Liver (tissue), 9 donors: ENCODE measurements around the gene CUBN. TPM values are rescaled to one million over a fixed set of nuclear protein-coding genes. Genes with fewer than 3 reads are reported as not detected.

Source experiments
- DNase-seq: peaks from one replicate; pipeline ENCODE4 v3.0.0-alpha.2; 2017; ENCODE audit warnings: low spot score
- H3K27ac ChIP-seq, 2 donors: one replicate each; pipeline ENCODE4 v1.7.0; 2013; ENCODE audit warnings: inconsistent platforms in 2 of 2, low read length in 2 of 2, control low read depth in 1 of 2, low read depth in 1 of 2, mild to moderate bottlenecking in 1 of 2
- H3K27me3 ChIP-seq, 4 donors: one replicate each; pipeline versions ENCODE4 v1.6.1 to v1.7.0; 2013; ENCODE audit warnings: low read length in 3 of 4, inconsistent platforms in 1 of 4, mild to moderate bottlenecking in 1 of 4, moderate library complexity in 1 of 4; ENCODE audit not compliant: control insufficient read depth in 4 of 4, insufficient read depth in 4 of 4
- H3K36me3 ChIP-seq, 4 donors: one replicate each; pipeline versions ENCODE4 v1.6.1 to v1.7.0; 2013; ENCODE audit warnings: low read length in 3 of 4, mild to moderate bottlenecking in 3 of 4, low read depth in 1 of 4, moderate library complexity in 1 of 4; ENCODE audit not compliant: control insufficient read depth in 4 of 4, insufficient read depth in 3 of 4
- H3K4me1 ChIP-seq, 4 donors: one replicate each; pipeline versions ENCODE4 v1.6.1 to v1.7.0; 2013; ENCODE audit warnings: low read length in 3 of 4, mild to moderate bottlenecking in 3 of 4, moderate library complexity in 1 of 4; ENCODE audit not compliant: control insufficient read depth in 4 of 4, insufficient read depth in 4 of 4
- H3K4me3 ChIP-seq, 3 donors: one replicate each; pipeline versions ENCODE4 v1.6.1 to v1.7.0; 2013; ENCODE audit warnings: low read length in 3 of 3, control low read depth in 1 of 3, low read depth in 1 of 3, mild to moderate bottlenecking in 1 of 3
- H3K9ac ChIP-seq, 2 donors: one replicate each; pipeline ENCODE4 v1.7.0; 2013; ENCODE audit warnings: low read length in 2 of 2, mild to moderate bottlenecking in 2 of 2, moderate library complexity in 2 of 2, control low read depth in 1 of 2, low read depth in 1 of 2
- H3K9me3 ChIP-seq, 4 donors: one replicate each; pipeline versions ENCODE4 v1.6.1 to v1.7.0; 2013; ENCODE audit warnings: low read length in 3 of 4; ENCODE audit not compliant: control insufficient read depth in 4 of 4
- CTCF ChIP-seq: fragments of 150-350 bp; IDR thresholded peaks from 2 replicates; pipeline ENCODE4 v1.5.1; 2017; ENCODE audit warnings: improper control_type of control experiment, low read depth, low read length; ENCODE audit not compliant: missing input control
- EGR1 ChIP-seq, 2 donors: IDR thresholded peaks; 2 replicates each; pipeline ENCODE4 v1.6.1; 2016 to 2018; ENCODE audit warnings: antibody characterized with exemption in 2 of 2, low read depth in 2 of 2
- FOXA1 ChIP-seq: IDR thresholded peaks from 2 replicates; pipeline ENCODE4 v1.6.1; 2016; ENCODE audit warnings: antibody characterized with exemption
- FOXA2 ChIP-seq: IDR thresholded peaks from 2 replicates; pipeline ENCODE4 v1.6.1; 2016; ENCODE audit warnings: antibody characterized with exemption
- GABPA ChIP-seq, 2 donors: IDR thresholded peaks in 1 of 2; conservative IDR thresholded peaks in 1 of 2; 2 replicates each; pipeline ENCODE4 v1.6.1; 2016; ENCODE audit warnings: antibody characterized with exemption in 2 of 2, mild to moderate bottlenecking in 1 of 2, moderate library complexity in 1 of 2
- HNF4A ChIP-seq, 2 donors: conservative IDR thresholded peaks; 2 replicates each; pipeline ENCODE4 v1.6.1; 2016; ENCODE audit warnings: antibody characterized with exemption in 2 of 2, mild to moderate bottlenecking in 2 of 2
- HNF4G ChIP-seq: IDR thresholded peaks from 2 replicates; pipeline ENCODE4 v1.6.1; 2016; ENCODE audit warnings: antibody characterized with exemption
- MAX ChIP-seq: IDR thresholded peaks from 2 replicates; pipeline ENCODE4 v1.6.1; 2016; ENCODE audit warnings: antibody characterized with exemption
- NR2F2 ChIP-seq: IDR thresholded peaks from 2 replicates; pipeline ENCODE4 v1.6.1; 2016; ENCODE audit warnings: antibody characterized with exemption
- RAD21 ChIP-seq, 2 donors: IDR thresholded peaks; 2 replicates each; pipeline ENCODE4 v1.6.1; 2016; ENCODE audit warnings: antibody characterized with exemption in 2 of 2, mild to moderate bottlenecking in 2 of 2
- REST ChIP-seq: IDR thresholded peaks from 2 replicates; pipeline ENCODE4 v1.6.1; 2016; ENCODE audit warnings: antibody characterized with exemption, mild to moderate bottlenecking
- RXRA ChIP-seq, 2 donors: IDR thresholded peaks; 2 replicates each; pipeline ENCODE4 v1.6.1; 2017 to 2018; ENCODE audit warnings: antibody characterized with exemption in 2 of 2, mild to moderate bottlenecking in 1 of 2
- SP1 ChIP-seq: IDR thresholded peaks from 2 replicates; pipeline ENCODE4 v1.6.1; 2018; ENCODE audit warnings: antibody characterized with exemption, mild to moderate bottlenecking
- TAF1 ChIP-seq: conservative IDR thresholded peaks from 2 replicates; pipeline ENCODE4 v1.6.1; 2016; ENCODE audit warnings: antibody characterized with exemption, mild to moderate bottlenecking
- WGBS: extraction: QIAGEN DNeasy Blood & Tissue Kit; methylation state at CpG from one replicate; pipeline ENCODE4 v1.1.7; 2013; 5-methylcytosine and 5-hydroxymethylcytosine counted together
- polyA plus RNA-seq, 2 donors: library from polyadenylated mRNA; stranded (reverse) in 1 of 2; unstranded in 1 of 2; fragments of 200-250 nt in 1 of 2; fragments of >200 nt in 1 of 2; fragmentation: Nextera tagmentation in 1 of 2; extraction: Ambion mirVana in 1 of 2; gene quantifications; one replicate each; pipeline versions ENCODE4 v1.2.1 to v1.2.3, GENCODE V29; 2013 to 2015
- total RNA-seq, 2 donors: library from RNA; depleted of rRNA; stranded (reverse); fragments of >200 nt; gene quantifications; one replicate each; pipeline ENCODE4 v1.2.3, GENCODE V29; 2014
- donor health status: healthy.
- donor health status: healthy.
- donor health status: healthy.
- donor health status: healthy.
- donor health status: healthy.

The CUBN gene
- total and polyA plus RNA-seq, 4 donors = 0.01 to 0.67 (median 0.30) TPM

- Histone ChIP-seq H3K27me3 (no peaks in the 10 kb centered on the region), H3K4me1 (no peaks in the 10 kb centered on the region), H3K27ac (no peak overlapping the region), H3K4me3 (no peak overlapping the region), H3K9me3 (no peaks in the 10 kb centered on the region), H3K9ac (no peak overlapping the region), H3K36me3 (no peaks in the 10 kb centered on the region)
- TF ChIP-seq HNF4A (conservative IDR thresholded peaks at IDR 0.05) (no peak), HNF4G (no peak), NR2F2 (no peak), TAF1 (no peak), RAD21 (IDR thresholded peaks at IDR 0.05) (no peak), EGR1 (IDR thresholded peaks at IDR 0.05; ENCODE audit: low read depth in 2 of 2) (no peak)
- 90% methylated on average over 2 of the region's 2 CpGs for WGBS
- DNase-seq = no peak
Measured at GRCh38 chr10:17077890-17078289, 51.7 kb downstream of the CUBN start.

- TF ChIP-seq MAX = no peak
- TF ChIP-seq EGR1 (IDR thresholded peaks at IDR 0.05; ENCODE audit: low read depth in 2 of 2) = no peak
- no peak for TF ChIP-seq SP1
- TF ChIP-seq RAD21 (IDR thresholded peaks at IDR 0.05) = no peak
- TF ChIP-seq HNF4A (conservative IDR thresholded peaks at IDR 0.05) = no peak
- no peak for TF ChIP-seq GABPA (IDR thresholded peaks at IDR 0.05 in 1 of 2, conservative IDR thresholded peaks at IDR 0.05 in 1 of 2)
- TF ChIP-seq HNF4G = no peak
- no peak for TF ChIP-seq NR2F2
- TF ChIP-seq FOXA2 = no peak
- no peak for TF ChIP-seq RXRA (IDR thresholded peaks at IDR 0.05)
- WGBS = 94% methylated on average over 5 of the region's 5 CpGs
- H3K4me3 ChIP-seq = no peak overlapping the region
- no peak overlapping the region for H3K9ac ChIP-seq
- no peak overlapping the region for H3K27ac ChIP-seq
- DNase-seq = no peak
- no peaks in the 10 kb centered on the region for H3K4me1 ChIP-seq
- no peaks in the 10 kb centered on the region for H3K9me3 ChIP-seq
- H3K36me3 ChIP-seq = no peaks in the 10 kb centered on the region
- no peaks in the 10 kb centered on the region for H3K27me3 ChIP-seq
Measured at GRCh38 chr10:17077346-17077781, 52.2 kb downstream of the CUBN start.

- TF ChIP-seq FOXA2 (no peak), REST (no peak), CTCF (no peak), MAX (no peak), FOXA1 (no peak)
- Histone ChIP-seq H3K9ac (no peak overlapping the region), H3K4me3 (no peak overlapping the region), H3K4me1 (no peaks in the 10 kb centered on the region), H3K9me3 (no peaks in the 10 kb centered on the region), H3K27ac (no peak overlapping the region), H3K36me3 (no peaks in the 10 kb centered on the region), H3K27me3 (no peaks in the 10 kb centered on the region)
- WGBS = 79% methylated on average over 8 of the region's 8 CpGs
- DNase-seq = no peak
Measured at GRCh38 chr10:17076626-17077345, 52.8 kb downstream of the CUBN start.
